Esophagus squamous epithelium (tissue), 4 donors: ENCODE measurements around the gene FGGY.

Experiments
- POLR2A ChIP-seq, 4 donors: fragments of 450-650 bp; IDR thresholded peaks; one replicate each; pipeline ENCODE4 v1.6.1; 2017; ENCODE audit warnings: antibody characterized with exemption in 4 of 4, mild to moderate bottlenecking in 4 of 4, moderate library complexity in 3 of 4
- TF ChIP-seq, protein P1 (sequence below), 6 experiments: fragments of 450-650 bp in 4 of 6; fragments of 200-600 bp in 2 of 6; sonication (generic) in 2 of 6; IDR thresholded peaks; one replicate each; pipeline ENCODE4 v1.5.1; 2016 to 2019; ENCODE audit warnings: antibody characterized with exemption in 6 of 6, mild to moderate bottlenecking in 4 of 6, moderate library complexity in 4 of 6

DNA sequence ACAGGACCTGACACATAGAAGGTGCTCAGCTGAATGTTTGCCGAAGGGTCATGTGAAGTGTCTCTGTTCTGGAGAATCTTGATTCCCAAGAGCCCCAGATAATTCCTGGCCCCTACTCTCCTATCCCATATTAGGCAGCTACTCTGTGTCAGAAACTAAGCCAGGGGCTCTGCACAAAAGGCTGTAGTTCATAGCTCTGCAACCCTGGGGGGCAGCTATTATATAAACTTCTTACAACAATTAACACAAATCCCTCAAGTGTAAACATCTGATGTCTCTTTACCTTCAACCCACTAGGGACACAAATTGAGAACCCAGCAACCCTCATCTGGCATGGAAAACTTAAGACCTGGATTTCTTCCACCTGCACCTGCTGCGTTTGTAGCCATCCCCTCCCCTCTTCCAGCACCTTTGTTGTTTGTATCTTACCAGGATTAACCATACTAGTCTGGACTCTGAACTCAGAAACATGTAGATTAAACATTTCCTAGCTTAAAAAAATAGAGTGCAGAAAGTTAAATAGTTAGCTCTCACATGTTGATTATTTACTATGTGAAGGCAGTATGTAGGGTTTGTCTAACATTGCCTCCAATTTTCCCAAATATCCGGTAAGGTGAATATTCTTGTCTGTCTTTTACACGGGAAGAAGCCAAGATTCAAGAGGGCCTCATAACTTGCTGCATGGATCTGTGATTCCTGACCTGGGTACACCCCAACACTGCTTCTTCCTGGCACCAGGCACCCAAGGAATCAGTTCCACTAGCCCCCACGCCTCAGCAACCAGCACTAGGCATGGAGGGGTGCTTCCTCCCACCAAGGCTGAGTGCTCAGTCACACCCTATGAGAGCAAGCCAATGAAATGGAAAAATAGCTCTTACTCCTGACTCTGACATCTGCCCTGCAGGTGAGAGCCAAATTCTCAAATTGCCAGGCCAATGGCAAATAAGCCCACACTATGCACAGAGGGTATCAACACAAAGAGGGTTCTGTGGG, 297.2 kb downstream of the FGGY start:
- TF ChIP-seq, protein P1, sequence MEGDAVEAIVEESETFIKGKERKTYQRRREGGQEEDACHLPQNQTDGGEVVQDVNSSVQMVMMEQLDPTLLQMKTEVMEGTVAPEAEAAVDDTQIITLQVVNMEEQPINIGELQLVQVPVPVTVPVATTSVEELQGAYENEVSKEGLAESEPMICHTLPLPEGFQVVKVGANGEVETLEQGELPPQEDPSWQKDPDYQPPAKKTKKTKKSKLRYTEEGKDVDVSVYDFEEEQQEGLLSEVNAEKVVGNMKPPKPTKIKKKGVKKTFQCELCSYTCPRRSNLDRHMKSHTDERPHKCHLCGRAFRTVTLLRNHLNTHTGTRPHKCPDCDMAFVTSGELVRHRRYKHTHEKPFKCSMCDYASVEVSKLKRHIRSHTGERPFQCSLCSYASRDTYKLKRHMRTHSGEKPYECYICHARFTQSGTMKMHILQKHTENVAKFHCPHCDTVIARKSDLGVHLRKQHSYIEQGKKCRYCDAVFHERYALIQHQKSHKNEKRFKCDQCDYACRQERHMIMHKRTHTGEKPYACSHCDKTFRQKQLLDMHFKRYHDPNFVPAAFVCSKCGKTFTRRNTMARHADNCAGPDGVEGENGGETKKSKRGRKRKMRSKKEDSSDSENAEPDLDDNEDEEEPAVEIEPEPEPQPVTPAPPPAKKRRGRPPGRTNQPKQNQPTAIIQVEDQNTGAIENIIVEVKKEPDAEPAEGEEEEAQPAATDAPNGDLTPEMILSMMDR (IDR thresholded peaks at IDR 0.05): no peak
- TF ChIP-seq POLR2A (IDR thresholded peaks at IDR 0.05): no peak
